Testis (tissue), 2 donors: ENCODE results near the gene MROH2B.

Experiments
- CTCF ChIP-seq, 3 experiments: fragments of 450-650 bp in 2 of 3; fragments of 200-600 bp in 1 of 3; sonication (generic) in 1 of 3; IDR thresholded peaks; one replicate each; pipeline ENCODE4 v1.5.1; 2016 to 2019; ENCODE audit warnings: antibody characterized with exemption in 3 of 3, mild to moderate bottlenecking in 2 of 3, moderate library complexity in 1 of 3
- POLR2A ChIP-seq: fragments of 450-650 bp; IDR thresholded peaks from one replicate; pipeline ENCODE4 v1.6.1; 2017; ENCODE audit warnings: antibody characterized with exemption, mild to moderate bottlenecking, moderate library complexity

GRCh38 chr5:40985501-40985900, 85.6 kb downstream of the MROH2B start:
- TF ChIP-seq CTCF (IDR thresholded peaks at IDR 0.05) (no peak), POLR2A (no peak)
